ENCODE data around the gene CADM2.
"Not testable (repeated sequence)": the region's sequence is repeated elsewhere in the genome, so short reads cannot be mapped to it uniquely, and the experiment has no call there.

CADM2 gene

GRCh38 chr3:85851071-85851470 lies 892.3 kb downstream of the CADM2 start:
- no peak for DNase-seq

GRCh38 chr3:85853805-85854204 lies 895.0 kb downstream of the CADM2 start:
- DNase-seq: no peak

- no peak for DNase-seq
Measured at GRCh38 chr3:85862893-85863455, 904.2 kb downstream of the CADM2 start.

- no peak for DNase-seq
Measured at GRCh38 chr3:85864896-85865295, 906.1 kb downstream of the CADM2 start.

- no peak for DNase-seq
Measured at GRCh38 chr3:85867072-85867471, 908.3 kb downstream of the CADM2 start.

- DNase-seq: no peak
Measured at GRCh38 chr3:85875589-85875988, 916.8 kb downstream of the CADM2 start.

GRCh38 chr3:85877631-85878030 lies 918.8 kb downstream of the CADM2 start:
- no peak for DNase-seq

- no peak for DNase-seq
Measured at GRCh38 chr3:85881833-85882393, 923.1 kb downstream of the CADM2 start.

- DNase-seq: no peak
Measured at GRCh38 chr3:85890043-85890555, 931.3 kb downstream of the CADM2 start.

GRCh38 chr3:85903434-85903833 lies 944.6 kb downstream of the CADM2 start:
- DNase-seq: no peak

GRCh38 chr3:85912980-85913379 lies 954.2 kb downstream of the CADM2 start:
- peak; percentile 20 for DNase-seq

GRCh38 chr3:85922374-85922773 lies 963.6 kb downstream of the CADM2 start:
- DNase-seq: no peak

GRCh38 chr3:85930718-85931117 lies 971.9 kb downstream of the CADM2 start:
- no peak for DNase-seq

- DNase-seq: no peak
Measured at GRCh38 chr3:85933326-85933725, 974.5 kb downstream of the CADM2 start.

- no peak for DNase-seq
Measured at GRCh38 chr3:85935171-85935570, 976.4 kb downstream of the CADM2 start.

GRCh38 chr3:85939074-85939482 lies 980.3 kb downstream of the CADM2 start:
- DNase-seq: peak; percentile 11

- DNase-seq: no peak
Measured at GRCh38 chr3:85950435-85950834, 991.6 kb downstream of the CADM2 start.

- no peak for DNase-seq
Measured at GRCh38 chr3:85960793-85961192, 1002.0 kb downstream of the CADM2 start.

GRCh38 chr3:85977615-85978338 lies 1019.0 kb downstream of the CADM2 start:
- DNase-seq: no peak

- peak; percentile 6 for DNase-seq
Measured at GRCh38 chr3:85979034-85979433, 1020.2 kb downstream of the CADM2 start.

GRCh38 chr3:85989581-85989980 lies 1030.8 kb downstream of the CADM2 start:
- DNase-seq: not testable (repeated sequence)

- peak; percentile 22 for DNase-seq
Measured at GRCh38 chr3:86029590-86029989, 1070.8 kb downstream of the CADM2 start.

GRCh38 chr3:86037916-86038315 lies 1079.1 kb downstream of the CADM2 start:
- no peak for DNase-seq

GRCh38 chr3:86046436-86047136 lies 1087.8 kb downstream of the CADM2 start:
- DNase-seq: no peak

Measured in DMS53 (cell line).